K562 (cell line): ENCODE measurements around the gene ATP7B. TPM values are rescaled to one million over a fixed set of nuclear protein-coding genes. Genes with fewer than 3 reads are reported as not detected.

Source experiments
- ATAC-seq: fragments of 200-7000 bp; cut with Tn5 transposase; 3 replicates; pipeline ENCODE4 v1.9.1; 2020; ENCODE audit warnings: moderate library complexity
- BruUV-seq: library from RNA; stranded (reverse); fragments of 400-500 nt; replicated peaks from 2 replicates; lab custom pipeline; 2021; lab: Mats Ljungman, UMichigan
- CTCF ChIA-PET: fragments of 300-600 bp; formaldehyde crosslinking; extraction: SDS; loops from one replicate; lab custom pipeline; 2021; ENCODE audit warnings: low intra/inter-chr PET ratio; lab: Yijun Ruan, JAX
- POLR2A ChIA-PET: fragments of 300-600, 350-650 bp; sonication (Branson Sonifier 250); formaldehyde crosslinking; extraction: SDS; loops from one replicate; lab custom pipeline; 2021; ENCODE audit warnings: antibody characterized with exemption, inconsistent platforms; lab: Yijun Ruan, JAX
- DNase-seq, 4 experiments: peaks; one replicate each; pipeline versions ENCODE4 v3.0.0 to v3.0.0-alpha.2; 2011 to 2018; ENCODE audit warnings: low spot score in 3 of 4, mixed read lengths in 3 of 4; ENCODE audit errors: extremely low read depth in 1 of 4
- FAIRE-seq: peaks from 2 replicates; lab custom pipeline; 2011; peaks lifted over from hg19 to GRCh38; lab: Jason Lieb, UNC
- H2AFZ ChIP-seq: 2 replicates; pipeline ENCODE4 v1.6.0; 2011; ENCODE audit warnings: low read depth, low read length, control low read depth, inconsistent platforms
- H3K27ac ChIP-seq: fragments of 200-600 bp; 3 replicates; pipeline ENCODE4 v1.8.0; 2011; ENCODE audit warnings: low read depth, mild to moderate bottlenecking, control low read depth, inconsistent platforms, low read length, moderate library complexity, mixed read lengths; ENCODE audit errors: extremely low read depth
- H3K27me3 ChIP-seq, 2 experiments: fragments of 300-600 bp in 1 of 2; 2 replicates in 1 of 2; 3 replicates in 1 of 2; pipeline versions ENCODE4 v1.6.0 to v1.8.0; 2011; ENCODE audit warnings: inconsistent platforms in 2 of 2, low read length in 2 of 2, mild to moderate bottlenecking in 1 of 2, mixed read lengths in 1 of 2, moderate library complexity in 1 of 2; ENCODE audit not compliant: control insufficient read depth in 2 of 2, insufficient read depth in 2 of 2
- H3K36me3 ChIP-seq: fragments of 300-600 bp; 3 replicates; pipeline ENCODE4 v1.8.0; 2011; ENCODE audit warnings: mild to moderate bottlenecking, low read length, inconsistent platforms; ENCODE audit not compliant: control insufficient read depth, insufficient read depth
- H3K4me1 ChIP-seq, 2 experiments: fragments of 200-600 bp in 1 of 2; replicated peaks in 1 of 2; 2 replicates in 1 of 2; 3 replicates in 1 of 2; pipeline versions ENCODE4 v1.5.1 to v1.8.0; 2011; ENCODE audit warnings: inconsistent platforms in 2 of 2, low read length in 2 of 2, mild to moderate bottlenecking in 1 of 2, mixed read lengths in 1 of 2, moderate library complexity in 1 of 2; ENCODE audit not compliant: control insufficient read depth in 2 of 2, insufficient read depth in 2 of 2
- H3K4me2 ChIP-seq: 2 replicates; pipeline ENCODE4 v1.6.1; 2011; ENCODE audit warnings: low read length, control low read depth, inconsistent platforms, mixed read lengths; ENCODE audit not compliant: insufficient read depth
- H3K4me3 ChIP-seq: fragments of 200-600 bp; sonication (generic), shearing (Covaris generic); 2 replicates; pipeline ENCODE4 v1.5.1; 2016; ENCODE audit warnings: control low read depth, inconsistent platforms
- H3K79me2 ChIP-seq: fragments of 200-600 bp; 3 replicates; pipeline ENCODE4 v1.8.0; 2011; ENCODE audit warnings: low read length, inconsistent platforms; ENCODE audit not compliant: control insufficient read depth, insufficient read depth
- H3K9ac ChIP-seq, 2 experiments: 2 replicates each; pipeline versions ENCODE4 v1.6.0 to v1.6.1; 2011; ENCODE audit warnings: low read depth in 2 of 2, low read length in 2 of 2, control low read depth in 1 of 2, inconsistent platforms in 1 of 2, mild to moderate bottlenecking in 1 of 2, mixed read lengths in 1 of 2; ENCODE audit not compliant: insufficient read depth in 1 of 2
- H3K9me1 ChIP-seq: one replicate; pipeline ENCODE4 v1.6.0; 2011; ENCODE audit warnings: inconsistent platforms, mild to moderate bottlenecking, low read length, moderate library complexity; ENCODE audit not compliant: control insufficient read depth, insufficient read depth
- H3K9me3 ChIP-seq: replicated peaks from 2 replicates; pipeline ENCODE4 v1.5.1; 2011; ENCODE audit warnings: low read depth, low read length, inconsistent platforms; ENCODE audit not compliant: control insufficient read depth, insufficient read depth
- H4K20me1 ChIP-seq: replicated peaks from 2 replicates; pipeline ENCODE4 v1.6.1; 2011; ENCODE audit warnings: low read length, inconsistent platforms, mixed read lengths; ENCODE audit not compliant: control insufficient read depth, insufficient read depth
- CBX3 ChIP-seq, 2 experiments: IDR thresholded peaks; 1 replicate in 1 of 2; 2 replicates in 1 of 2; pipeline ENCODE4 v1.6.1; 2012; ENCODE audit warnings: inconsistent platforms in 2 of 2, low read length in 2 of 2, borderline replicate concordance in 1 of 2, control low read depth in 1 of 2
- CHD1 ChIP-seq: fragments of 200-600 bp; sonication (generic); IDR thresholded peaks from one replicate; pipeline ENCODE4 v1.6.1; 2012; ENCODE audit warnings: mild to moderate bottlenecking, moderate library complexity, low read length, inconsistent platforms
- ELF1 ChIP-seq: fragments of 200-800 bp; sonication (Bioruptor generic); IDR thresholded peaks from 2 replicates; pipeline ENCODE4 v1.6.1; 2016; ENCODE audit warnings: missing genetic modification characterization, missing compliant biosample characterization
- ETV1 ChIP-seq: fragments of 450-650 bp; conservative IDR thresholded peaks from 2 replicates; pipeline ENCODE4 v1.6.1; 2016; ENCODE audit warnings: missing genetic modification characterization, control low read depth, low read depth, missing compliant biosample characterization
- HMG20A ChIP-seq: fragments of 450-650 bp; formaldehyde crosslinking; conservative IDR thresholded peaks from 2 replicates; pipeline ENCODE4 v1.4.0; 2020; ENCODE audit warnings: mild to moderate bottlenecking, mixed read lengths
- KAT8 ChIP-seq: fragments of 450-650 bp; IDR thresholded peaks from 2 replicates; pipeline ENCODE4 v1.6.1; 2016; ENCODE audit warnings: low read depth, mild to moderate bottlenecking
- NR2C2 ChIP-seq, 2 experiments: fragments of 200-800 bp in 1 of 2; sonication (Bioruptor generic) in 1 of 2; sonication (generic) in 1 of 2; formaldehyde crosslinking in 1 of 2; IDR thresholded peaks; 2 replicates each; pipeline versions ENCODE4 v1.6.1 to v1.8.0; 2016 to 2022; ENCODE audit warnings: mild to moderate bottlenecking in 1 of 2, missing compliant biosample characterization in 1 of 2, missing genetic modification characterization in 1 of 2, missing genetic modification reagents in 1 of 2
- SAFB2 ChIP-seq: fragments of 200-400 bp; formaldehyde crosslinking; IDR thresholded peaks from 2 replicates; pipeline ENCODE4 v1.6.1; 2018; ENCODE audit warnings: borderline replicate concordance, low read length, low read depth, moderate library complexity; ENCODE audit not compliant: severe bottlenecking
- SIX5 ChIP-seq, 2 experiments: IDR thresholded peaks; 2 replicates each; pipeline ENCODE4 v1.6.1; 2011; ENCODE audit warnings: low read length in 2 of 2, borderline replicate concordance in 1 of 2, low read depth in 1 of 2, mild to moderate bottlenecking in 1 of 2, moderate library complexity in 1 of 2; ENCODE audit not compliant: insufficient read depth in 1 of 2
- TAF7 ChIP-seq: fragments of 450-650 bp; IDR thresholded peaks from 2 replicates; pipeline ENCODE4 v1.6.1; 2016; ENCODE audit warnings: missing genetic modification characterization, missing compliant biosample characterization
- ZBTB7A ChIP-seq: IDR thresholded peaks from 2 replicates; pipeline ENCODE4 v1.6.1; 2011; ENCODE audit warnings: low read depth, mild to moderate bottlenecking, low read length, moderate library complexity, borderline replicate concordance; ENCODE audit not compliant: control insufficient read depth
- ZNF384 ChIP-seq: IDR thresholded peaks from 2 replicates; pipeline ENCODE4 v1.6.1; 2012; ENCODE audit warnings: low read depth, low read length, improper control_type of control experiment
- ZNF408 ChIP-seq: fragments of 250-450 bp; sonication (Bioruptor Pico); IDR thresholded peaks from 2 replicates; pipeline ENCODE4 v1.4.0; 2020; ENCODE audit warnings: low read depth, mild to moderate bottlenecking, moderate library complexity
- ZNF431 ChIP-seq: sonication (generic); formaldehyde crosslinking; IDR thresholded peaks from 2 replicates; pipeline ENCODE4 v1.8.0; 2022; ENCODE audit warnings: mild to moderate bottlenecking, missing genetic modification reagents
- ZNF507 ChIP-seq: conservative IDR thresholded peaks from 2 replicates; pipeline ENCODE4 v1.6.1; 2017; ENCODE audit warnings: missing genetic modification characterization, missing compliant biosample characterization
- WGBS: fragments of 100-300 bp; shearing (Covaris generic); methylation state at CpG from one replicate; pipeline ENCODE4 v1.1.6; 2016; ENCODE audit warnings: low coverage, mixed read lengths; ENCODE audit not compliant: insufficient coverage; ENCODE audit errors: missing lambda C conversion rate; 5-methylcytosine and 5-hydroxymethylcytosine counted together
- in situ Hi-C: fragments of 300-500 bp; cut with MboI; formaldehyde crosslinking; loops from 4 replicates; pipeline ENCODE4 v1.15.0; 2018; ENCODE audit warnings: inconsistent platforms, mixed read lengths
- intact Hi-C: fragments of 100-400 bp; cut with micrococcal nuclease; formaldehyde crosslinking; loops from 2 replicates; pipeline ENCODE4 v1.14.2; 2022
- polyA plus RNA-seq, 8 experiments: library from polyadenylated mRNA; depleted of rRNA in 4 of 8; stranded (reverse) in 5 of 8; unstranded in 3 of 8; fragments of >200 nt; fragmentation: Nextera tagmentation in 2 of 8; fragmentation: Illumina TruSeq in 1 of 8; extraction: Ambion mirVana in 2 of 8; extraction: Trizol in 1 of 8; gene quantifications; 2 replicates each; pipeline versions ENCODE4 v1.2.1 to v1.2.3, GENCODE V29; 2011 to 2014; ENCODE audit warnings: inconsistent platforms in 1 of 8, missing spikeins in 1 of 8
- total RNA-seq, 7 experiments: library from RNA; depleted of rRNA in 6 of 7; stranded (reverse); fragments of >200 nt in 6 of 7; fragmentation: Illumina TruSeq in 2 of 7; extraction: Trizol in 2 of 7; gene quantifications; 2 replicates each; pipeline versions ENCODE4 v1.2.1 to v1.2.3, GENCODE V29; 2011 to 2021; ENCODE audit warnings: low replicate concordance in 1 of 7
- TF ChIP-seq, protein P1 (sequence below): fragments of 450-650 bp; conservative IDR thresholded peaks from 2 replicates; pipeline ENCODE4 v1.6.1; 2016; ENCODE audit warnings: missing genetic modification characterization, low read depth, mild to moderate bottlenecking, missing compliant biosample characterization, moderate library complexity

Gene ATP7B
- total and polyA plus RNA-seq, 9 of the 15 experiments (the other 6 are each of a cell fraction or from before 2014, with no cell fraction given) = 1.1 to 20.4 (median 8.5) TPM

DNA sequence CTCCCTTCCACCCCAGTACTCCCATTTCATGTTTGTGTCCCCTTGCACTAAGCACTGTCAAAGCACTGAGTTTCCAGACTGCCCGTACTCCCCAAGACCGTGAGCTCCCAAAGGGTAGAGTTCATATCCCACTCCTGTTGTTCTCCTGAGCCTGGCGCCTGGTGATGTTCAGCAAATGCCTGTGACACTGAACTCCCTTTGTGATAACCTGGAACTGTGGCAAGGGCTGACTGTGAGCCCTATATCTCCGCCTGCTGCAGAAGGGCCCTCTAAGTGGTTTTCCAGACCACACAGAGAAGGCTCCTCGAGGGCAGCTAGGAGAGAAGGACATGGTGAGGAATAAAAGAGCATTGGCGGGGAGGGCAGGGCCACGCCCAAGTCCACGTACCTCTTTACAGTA, 67.5 kb downstream of the ATP7B start:
- no peaks in the 10 kb centered on the region for H3K9me3 ChIP-seq
- H3K79me2 ChIP-seq = no peaks in the 10 kb centered on the region
- no peak for TF ChIP-seq CBX3 (IDR thresholded peaks at IDR 0.05; ENCODE audit: borderline replicate concordance in 1 of 2, low read length in 2 of 2)
- TF ChIP-seq ZNF408 (CRISPR knock-in tag) = no peak
- TF ChIP-seq ZNF507 (tag) = no peak
- TF ChIP-seq ZBTB7A = no peak
- peaks cover 59% of the 10 kb centered on the region; the same call in 2 of the 3 replicates for H3K36me3 ChIP-seq
- FAIRE-seq (no peak), ATAC-seq (no peak), DNase-seq (no peak)
- no peaks in the 10 kb centered on the region for H4K20me1 ChIP-seq
- no peak overlapping the region for H3K4me3 ChIP-seq
- peaks cover 0 to 7% of the 10 kb centered on the region in 2 experiments; a peak in 2 of 5 replicates for H3K4me1 ChIP-seq
- 67% methylated on average over 4 of the region's 8 CpGs for WGBS
- no peak overlapping the region for H3K9ac ChIP-seq
- intact Hi-C loops (no loop called here), in situ Hi-C loops (no loop called here)
- CTCF ChIA-PET = no interaction called here
- POLR2A ChIA-PET = no interaction called here
- no peaks in the 10 kb centered on the region for H3K27me3 ChIP-seq
- no peak overlapping the region for H2AFZ ChIP-seq
- no peaks in the 10 kb centered on the region for H3K9me1 ChIP-seq
- no peak overlapping the region for H3K4me2 ChIP-seq
- BruUV-seq = no TSS peak
- no peak overlapping the region for H3K27ac ChIP-seq

DNA sequence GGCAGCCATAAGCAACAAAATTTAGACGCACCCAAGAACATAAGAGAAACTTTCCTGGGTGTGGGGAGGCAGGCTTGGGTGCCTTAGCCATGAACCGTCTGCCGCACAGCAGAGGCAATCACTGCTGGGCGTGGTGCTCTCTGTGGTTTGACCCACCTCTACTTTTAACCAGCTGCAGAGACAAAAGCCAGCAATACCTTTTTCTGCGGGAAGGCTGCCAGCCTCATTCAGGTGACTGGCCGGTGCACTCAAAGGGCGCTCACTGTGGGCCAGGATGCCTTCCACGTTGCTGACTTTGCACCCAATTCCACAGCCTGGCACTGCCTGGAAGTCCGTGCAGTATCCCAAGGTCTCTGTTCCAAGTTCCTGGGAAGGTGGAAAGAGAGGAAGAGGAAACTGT, 69.1 kb downstream of the ATP7B start:
- Histone ChIP-seq H3K27me3 (no peaks in the 10 kb centered on the region), H3K36me3 (peaks cover 63% of the 10 kb centered on the region; the same call in 2 of the 3 replicates), H3K4me1 (peaks cover 0 to 9% of the 10 kb centered on the region in 2 experiments; a peak in 2 of 5 replicates), H4K20me1 (no peaks in the 10 kb centered on the region), H3K9me3 (no peaks in the 10 kb centered on the region), H3K79me2 (no peaks in the 10 kb centered on the region), H3K27ac (no peak overlapping the region), H3K9me1 (no peaks in the 10 kb centered on the region), H3K9ac (no peak overlapping the region), H3K4me2 (no peak overlapping the region), H2AFZ (no peak overlapping the region), H3K4me3 (no peak overlapping the region)
- ChIA-PET CTCF (no interaction called here), POLR2A (no interaction called here)
- in situ Hi-C loops = no loop called here
- intact Hi-C loops = no loop called here
- BruUV-seq = no TSS peak
- no peak for ATAC-seq
- 55% methylated on average over 5 of the region's 9 CpGs for WGBS
- no peak for FAIRE-seq
- DNase-seq = no peak
- TF ChIP-seq, protein P1, sequence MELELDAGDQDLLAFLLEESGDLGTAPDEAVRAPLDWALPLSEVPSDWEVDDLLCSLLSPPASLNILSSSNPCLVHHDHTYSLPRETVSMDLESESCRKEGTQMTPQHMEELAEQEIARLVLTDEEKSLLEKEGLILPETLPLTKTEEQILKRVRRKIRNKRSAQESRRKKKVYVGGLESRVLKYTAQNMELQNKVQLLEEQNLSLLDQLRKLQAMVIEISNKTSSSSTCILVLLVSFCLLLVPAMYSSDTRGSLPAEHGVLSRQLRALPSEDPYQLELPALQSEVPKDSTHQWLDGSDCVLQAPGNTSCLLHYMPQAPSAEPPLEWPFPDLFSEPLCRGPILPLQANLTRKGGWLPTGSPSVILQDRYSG (tag) = no peak
- TF ChIP-seq ZNF384 (no peak), ETV1 (tag) (no peak), HMG20A (CRISPR knock-in tag) (no peak), ZNF431 (no peak), SAFB2 (no peak), KAT8 (no peak), CHD1 (no peak), SIX5 (IDR thresholded peaks at IDR 0.05; ENCODE audit: borderline replicate concordance in 1 of 2, insufficient read depth in 1 of 2, low read depth in 1 of 2, low read length in 2 of 2) (no peak), TAF7 (no peak), NR2C2 (CRISPR knock-in tag; IDR thresholded peaks at IDR 0.05) (no peak), NR2C2 (tag; IDR thresholded peaks at IDR 0.05) (no peak), ELF1 (tag) (no peak)
